Endothelial cell of umbilical vein (primary cell): Measurements from ENCODE around the gene ARMH3. TPM values are rescaled to one million over a fixed set of nuclear protein-coding genes. Genes with fewer than 3 reads are reported as not detected.

Source experiments
- BruUV-seq: library from RNA; stranded (reverse); fragments of 400-500 nt; replicated peaks from 2 replicates; lab custom pipeline; 2021; lab: Mats Ljungman, UMichigan
- CTCF ChIA-PET: fragments of 300-600, 350-600 bp; sonication (Branson Sonifier 250); formaldehyde crosslinking; loops from one replicate; lab custom pipeline; 2021; ENCODE audit warnings: antibody characterized with exemption, inconsistent platforms; lab: Charles Lee
- POLR2A ChIA-PET: fragments of 300-600, 350-600 bp; sonication (Branson Sonifier 250); formaldehyde crosslinking; loops from one replicate; lab custom pipeline; 2021; ENCODE audit warnings: antibody characterized with exemption, inconsistent platforms; lab: Charles Lee
- DNase-seq: peaks from one replicate; pipeline ENCODE4 v3.0.0-alpha.2; 2011; ENCODE audit warnings: low read depth, low spot score
- FAIRE-seq: peaks from 2 replicates; lab custom pipeline; 2011; peaks lifted over from hg19 to GRCh38; lab: Jason Lieb, UNC
- H2AFZ ChIP-seq: 2 replicates; pipeline ENCODE4 v1.6.0; 2012; ENCODE audit warnings: low read depth, low read length, control low read depth, inconsistent platforms
- H3K27ac ChIP-seq: 2 replicates; pipeline ENCODE4 v1.5.1; 2011; ENCODE audit warnings: low read depth, mild to moderate bottlenecking, control low read depth, low read length, moderate library complexity; ENCODE audit not compliant: insufficient read depth
- H3K27me3 ChIP-seq, 2 experiments: 2 replicates each; pipeline versions ENCODE4 v1.6.0 to v1.6.1; 2011; ENCODE audit warnings: low read length in 2 of 2, mixed read lengths in 1 of 2; ENCODE audit not compliant: control insufficient read depth in 2 of 2, insufficient read depth in 2 of 2
- H3K36me3 ChIP-seq, 2 experiments: 2 replicates in 1 of 2; 3 replicates in 1 of 2; pipeline ENCODE4 v1.5.1; 2011; ENCODE audit warnings: low read length in 2 of 2, mild to moderate bottlenecking in 1 of 2, moderate library complexity in 1 of 2; ENCODE audit not compliant: control insufficient read depth in 2 of 2, insufficient read depth in 2 of 2; ENCODE audit errors: extremely low read depth in 1 of 2
- H3K4me1 ChIP-seq: 3 replicates; pipeline ENCODE4 v1.5.1; 2011; ENCODE audit warnings: mild to moderate bottlenecking, low read length; ENCODE audit not compliant: control insufficient read depth, insufficient read depth; ENCODE audit errors: extremely low read depth
- H3K4me2 ChIP-seq: 2 replicates; pipeline ENCODE4 v1.6.1; 2011; ENCODE audit warnings: low read length, control low read depth, mixed read lengths; ENCODE audit not compliant: insufficient read depth
- H3K4me3 ChIP-seq, 3 experiments: fragments of 200-600 bp in 1 of 3; sonication (generic), shearing (Covaris generic) in 1 of 3; replicated peaks in 1 of 3; 2 replicates each; pipeline ENCODE4 v1.5.1; 2011 to 2016; ENCODE audit warnings: control low read depth in 3 of 3, low read length in 3 of 3, mild to moderate bottlenecking in 2 of 3, inconsistent platforms in 1 of 3, low read depth in 1 of 3, moderate library complexity in 1 of 3; ENCODE audit not compliant: insufficient read depth in 1 of 3
- H3K79me2 ChIP-seq: 2 replicates; pipeline ENCODE4 v1.6.0; 2012; ENCODE audit warnings: low read length, inconsistent platforms; ENCODE audit not compliant: control insufficient read depth, insufficient read depth
- H3K9ac ChIP-seq: replicated peaks from 2 replicates; pipeline ENCODE3; 2011; ENCODE audit warnings: low read length, control low read depth; ENCODE audit not compliant: insufficient read depth; ENCODE audit errors: extremely low read depth
- H3K9me1 ChIP-seq: replicated peaks from 3 replicates; pipeline ENCODE4 v1.6.0; 2011; ENCODE audit warnings: mild to moderate bottlenecking, low read length; ENCODE audit not compliant: control insufficient read depth, insufficient read depth; ENCODE audit errors: extremely low read depth
- H3K9me3 ChIP-seq: replicated peaks from 2 replicates; pipeline ENCODE4 v1.5.1; 2012; ENCODE audit warnings: low read length, inconsistent platforms; ENCODE audit not compliant: control insufficient read depth, insufficient read depth
- H4K20me1 ChIP-seq: replicated peaks from 2 replicates; pipeline ENCODE3; 2011; ENCODE audit warnings: mild to moderate bottlenecking, low read length; ENCODE audit not compliant: control insufficient read depth, insufficient read depth; ENCODE audit errors: extremely low read depth
- CTCF ChIP-seq, 2 donors: IDR thresholded peaks; 1 replicate in 1 of 2; 2 replicates in 1 of 2; pipeline ENCODE4 v1.5.1; 2011; ENCODE audit warnings: low read length in 2 of 2, mild to moderate bottlenecking in 2 of 2, moderate library complexity in 2 of 2, control low read depth in 1 of 2, inconsistent platforms in 1 of 2, low read depth in 1 of 2; ENCODE audit not compliant: insufficient read depth in 1 of 2; ENCODE audit errors: extremely low read depth in 1 of 2
- EZH2 ChIP-seq: IDR thresholded peaks from 2 replicates; pipeline ENCODE4 v1.6.1; 2012; ENCODE audit warnings: borderline replicate concordance, low read depth, mild to moderate bottlenecking, moderate library complexity, low read length, inconsistent platforms; ENCODE audit not compliant: severe bottlenecking
- FOS ChIP-seq: IDR thresholded peaks from 2 replicates; pipeline ENCODE4 v1.6.1; 2011; ENCODE audit warnings: mild to moderate bottlenecking, low read length, moderate library complexity, borderline replicate concordance; ENCODE audit not compliant: insufficient read depth
- GATA2 ChIP-seq: IDR thresholded peaks from 2 replicates; pipeline ENCODE4 v1.7.0; 2011; ENCODE audit warnings: low read depth, mild to moderate bottlenecking, moderate library complexity, mixed read lengths, low read length; ENCODE audit not compliant: insufficient read length, insufficient read depth
- JUN ChIP-seq: IDR thresholded peaks from 2 replicates; pipeline ENCODE4 v1.6.1; 2011; ENCODE audit warnings: borderline replicate concordance, low read depth; ENCODE audit not compliant: insufficient read length, insufficient read depth
- MYC ChIP-seq: IDR thresholded peaks from one replicate; pipeline ENCODE4 v1.6.1; 2011; ENCODE audit warnings: mild to moderate bottlenecking, low read depth, low read length
- POLR2A ChIP-seq: IDR thresholded peaks from 2 replicates; pipeline ENCODE4 v1.6.1; 2012; ENCODE audit warnings: low read depth, mild to moderate bottlenecking, control low read depth, low read length
- POLR2AphosphoS5 ChIP-seq: IDR thresholded peaks from 2 replicates; pipeline ENCODE4 v1.6.1; 2012; ENCODE audit warnings: low read depth, mild to moderate bottlenecking, control low read depth, low read length, moderate library complexity; ENCODE audit not compliant: insufficient read depth
- dilution Hi-C: fragments of 300-500 bp; cut with MboI; formaldehyde crosslinking; loops from one replicate; pipeline ENCODE4 v1.15.0; 2019; ENCODE audit warnings: low sequenced_read_pairs; ENCODE audit not compliant: extremely low pct_ligation_motif_present
- intact Hi-C: fragments of 100-400 bp; cut with micrococcal nuclease; formaldehyde crosslinking; loops from one replicate; pipeline ENCODE4 v1.10.0; 2022
- polyA plus RNA-seq, 4 experiments: library from polyadenylated mRNA; depleted of rRNA in 3 of 4; stranded (reverse) in 3 of 4; unstranded in 1 of 4; fragments of >200 nt; gene quantifications; 2 replicates each; pipeline versions ENCODE4 v1.2.1 to v1.2.3, GENCODE V29; 2011 to 2012; ENCODE audit warnings: missing spikeins in 1 of 4
- total RNA-seq: library from RNA; stranded (reverse); gene quantifications from 2 replicates; pipeline ENCODE4 v1.2.3, GENCODE V29; 2021
- TF ChIP-seq, protein P1 (sequence below): IDR thresholded peaks from 2 replicates; pipeline ENCODE4 v1.6.1; 2011; ENCODE audit not compliant: insufficient read depth, insufficient read length

The ARMH3 gene
- total and polyA plus RNA-seq, 2 donors (not counting 3 experiments of a cell fraction or from before 2014, with no cell fraction given), result 13.1 to 17.6 TPM

DNA sequence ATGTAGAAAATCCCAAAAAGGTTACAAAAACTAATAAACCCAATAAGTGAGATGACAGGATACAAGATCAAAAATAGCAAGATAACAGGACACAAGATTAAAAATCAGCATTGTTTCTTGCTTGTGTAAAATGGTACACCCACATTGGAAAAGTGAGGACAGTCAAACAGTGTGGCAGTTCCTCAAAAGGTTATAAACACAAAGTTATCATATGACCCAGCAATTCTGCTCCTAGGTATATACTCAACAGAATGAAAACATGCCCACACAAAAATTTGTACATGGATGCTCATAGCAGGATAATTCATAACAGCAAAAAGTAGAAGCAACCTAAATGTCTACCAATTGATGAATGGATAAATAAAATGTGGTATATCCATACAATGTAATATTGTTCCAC is 105.8 kb downstream of the ARMH3 start:
- H3K4me3 ChIP-seq, result no peak overlapping the region
- H3K9me3 ChIP-seq, result no peaks in the 10 kb centered on the region
- intact Hi-C loops (no loop called here), dilution Hi-C loops (no loop called here)
- no peaks in the 10 kb centered on the region for H3K4me1 ChIP-seq
- FAIRE-seq (no peak), DNase-seq (no peak)
- H4K20me1 ChIP-seq, result no peaks in the 10 kb centered on the region
- H3K9me1 ChIP-seq, result no peaks in the 10 kb centered on the region
- no peak overlapping the region for H3K27ac ChIP-seq
- H2AFZ ChIP-seq, result no peak overlapping the region
- POLR2A ChIA-PET, result no interaction called here
- TF ChIP-seq EZH2 (no peak), FOS (no peak), POLR2A (no peak), JUN (no peak), MYC (no peak), GATA2 (no peak), POLR2AphosphoS5 (no peak), CTCF (IDR thresholded peaks at IDR 0.05; ENCODE audit: extremely low read depth in 1 of 2, insufficient read depth in 1 of 2, low read depth in 1 of 2, low read length in 2 of 2) (no peak)
- TF ChIP-seq, protein P1, sequence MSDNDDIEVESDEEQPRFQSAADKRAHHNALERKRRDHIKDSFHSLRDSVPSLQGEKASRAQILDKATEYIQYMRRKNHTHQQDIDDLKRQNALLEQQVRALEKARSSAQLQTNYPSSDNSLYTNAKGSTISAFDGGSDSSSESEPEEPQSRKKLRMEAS, result no peak
- H3K79me2 ChIP-seq, result no peaks in the 10 kb centered on the region
- CTCF ChIA-PET, result interaction anchor here (1.2 kb wide), 1 partner anchor 8 kb away, joined by 3 read pairs; no protein-coding TSS in a partner anchor
- H3K36me3 ChIP-seq, result no peaks in the 10 kb centered on the region
- BruUV-seq, result no TSS peak
- H3K4me2 ChIP-seq, result no peak overlapping the region
- no peaks in the 10 kb centered on the region for H3K27me3 ChIP-seq
- H3K9ac ChIP-seq, result no peak overlapping the region
